ENCODE results near the gene IL17D.

Gene IL17D

GRCh38 chr13:20706661-20707060 lies 3.2 kb downstream of the IL17D start:
- no peak for TF ChIP-seq POU6F1 (CRISPR knock-in tag; IDR thresholded peaks at IDR 0.05; ENCODE audit: borderline replicate concordance, low read depth)
- TF ChIP-seq TOX (CRISPR knock-in tag; IDR thresholded peaks at IDR 0.05; ENCODE audit: borderline replicate concordance) = no peak
- TF ChIP-seq CREB5 (CRISPR knock-in tag; IDR thresholded peaks at IDR 0.05; ENCODE audit: low read depth) = no peak
- TF ChIP-seq RARB (CRISPR knock-in tag; IDR thresholded peaks at IDR 0.05) = no peak
- no peak for TF ChIP-seq CSDC2 (CRISPR knock-in tag; IDR thresholded peaks at IDR 0.05)
- TF ChIP-seq ZNF70 (CRISPR knock-in tag; IDR thresholded peaks at IDR 0.05) = no peak
- TF ChIP-seq ZNF8 (CRISPR knock-in tag; IDR thresholded peaks at IDR 0.05) = no peak
- TF ChIP-seq GLIS3 (CRISPR knock-in tag; IDR thresholded peaks at IDR 0.05) = no peak
- no peak for TF ChIP-seq ZC3H10 (CRISPR knock-in tag; IDR thresholded peaks at IDR 0.05)
- no peak for TF ChIP-seq CSRNP3 (CRISPR knock-in tag; IDR thresholded peaks at IDR 0.05)
- TF ChIP-seq PATZ1 (CRISPR knock-in tag; IDR thresholded peaks at IDR 0.05; ENCODE audit: borderline replicate concordance) = no peak
- no peak for ATAC-seq

GRCh38 chr13:20708216-20708615 lies 4.7 kb downstream of the IL17D start:
- TF ChIP-seq ZFP30 (CRISPR knock-in tag; IDR thresholded peaks at IDR 0.05) = no peak
- no peak for TF ChIP-seq ARNTL (CRISPR knock-in tag; IDR thresholded peaks at IDR 0.05; ENCODE audit: borderline replicate concordance, low read depth)
- no peak for TF ChIP-seq PATZ1 (CRISPR knock-in tag; IDR thresholded peaks at IDR 0.05; ENCODE audit: borderline replicate concordance)
- TF ChIP-seq ZNF70 (CRISPR knock-in tag; IDR thresholded peaks at IDR 0.05) = no peak
- TF ChIP-seq TSHZ2 (CRISPR knock-in tag; IDR thresholded peaks at IDR 0.05) = no peak
- TF ChIP-seq SNAI2 (CRISPR knock-in tag; IDR thresholded peaks at IDR 0.05) = no peak
- no peak for TF ChIP-seq POU6F1 (CRISPR knock-in tag; IDR thresholded peaks at IDR 0.05; ENCODE audit: borderline replicate concordance, low read depth)
- TF ChIP-seq RARB (CRISPR knock-in tag; IDR thresholded peaks at IDR 0.05) = no peak
- TF ChIP-seq TCF4 (CRISPR knock-in tag; IDR thresholded peaks at IDR 0.05; ENCODE audit: borderline replicate concordance) = no peak
- no peak for TF ChIP-seq ZC3H10 (CRISPR knock-in tag; IDR thresholded peaks at IDR 0.05)
- no peak for TF ChIP-seq CSRNP3 (CRISPR knock-in tag; IDR thresholded peaks at IDR 0.05)
- no peak for TF ChIP-seq ESRRG (CRISPR knock-in tag; IDR thresholded peaks at IDR 0.05)
- TF ChIP-seq BACH2 (CRISPR knock-in tag; IDR thresholded peaks at IDR 0.05; ENCODE audit: borderline replicate concordance) = no peak
- no peak for TF ChIP-seq ZFP3 (CRISPR knock-in tag; IDR thresholded peaks at IDR 0.05)
- no peak for TF ChIP-seq CREB5 (CRISPR knock-in tag; IDR thresholded peaks at IDR 0.05; ENCODE audit: low read depth)
- TF ChIP-seq TOX (CRISPR knock-in tag; IDR thresholded peaks at IDR 0.05; ENCODE audit: borderline replicate concordance) = no peak
- no peak for TF ChIP-seq ZNF8 (CRISPR knock-in tag; IDR thresholded peaks at IDR 0.05)
- no peak for TF ChIP-seq OSR1 (CRISPR knock-in tag; IDR thresholded peaks at IDR 0.05)
- TF ChIP-seq ISL1 (CRISPR knock-in tag; IDR thresholded peaks at IDR 0.05) = no peak
- no peak for ATAC-seq
